IPS-11a (cell line): ENCODE data around the gene MYL10.

Experiments
- H3K4me3 ChIP-seq: one replicate; pipeline ENCODE4 v1.5.1; 2013; ENCODE audit warnings: low read depth, low read length, control low read depth

Gene MYL10

DNA sequence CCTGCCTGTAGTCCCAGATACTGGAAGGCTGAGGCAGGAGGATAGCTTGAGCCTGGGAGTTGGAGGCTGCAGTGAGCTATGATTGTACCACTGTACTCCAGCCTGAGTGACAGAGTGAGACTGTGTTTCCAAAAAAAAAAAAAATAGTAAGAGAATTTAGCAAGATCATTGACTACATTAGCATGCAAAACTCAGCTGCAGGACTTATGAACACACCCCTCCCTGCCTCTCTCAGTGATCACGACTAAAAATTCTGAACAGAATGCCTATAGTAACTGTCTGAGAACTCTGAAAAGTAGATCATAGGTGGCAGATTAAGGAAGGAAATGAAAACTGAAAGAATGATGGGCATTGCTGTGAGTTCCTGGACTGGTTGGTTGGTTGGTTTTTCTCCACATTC, 50.5 kb downstream of the MYL10 start:
- H3K4me3 ChIP-seq: no peak overlapping the region

DNA sequence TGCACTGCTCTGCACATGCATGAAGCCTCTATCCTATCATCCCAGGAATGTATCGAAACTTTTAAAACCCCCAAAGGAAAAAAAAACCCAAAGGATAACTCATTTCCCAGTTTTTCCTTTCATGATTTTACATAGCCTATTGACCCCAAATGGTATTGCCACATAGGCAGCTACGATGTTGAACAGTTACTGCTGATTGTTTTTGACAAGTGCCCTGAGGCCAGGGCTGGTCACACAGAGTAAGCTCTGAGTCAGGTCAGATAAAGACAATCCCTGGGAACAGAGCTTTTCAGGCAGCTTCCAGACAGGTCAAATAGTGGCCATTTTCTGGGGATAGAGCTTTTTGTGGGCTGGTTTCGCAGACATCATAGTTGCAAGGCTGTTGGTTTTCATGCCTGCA, 52.1 kb downstream of the MYL10 start:
- no peak overlapping the region for H3K4me3 ChIP-seq

DNA sequence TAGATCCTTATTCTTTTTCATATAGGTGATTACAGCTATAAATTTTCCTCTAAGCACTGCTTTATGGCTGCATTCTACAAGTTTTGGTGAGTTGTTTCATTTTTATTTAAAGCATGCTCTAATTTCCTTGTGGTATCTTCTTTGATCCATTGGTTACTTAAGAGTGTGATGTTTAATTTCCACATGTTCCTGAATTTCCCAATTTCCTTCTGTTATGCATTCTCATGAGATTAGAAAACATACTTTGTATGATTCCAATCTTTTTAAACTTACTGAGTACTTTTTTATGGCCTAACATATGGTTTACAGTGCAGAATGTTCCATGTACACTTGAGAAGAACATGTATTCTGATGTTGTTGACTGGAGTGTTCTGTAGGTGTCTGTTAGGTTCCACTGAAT, 53.4 kb downstream of the MYL10 start:
- no peak overlapping the region for H3K4me3 ChIP-seq

DNA sequence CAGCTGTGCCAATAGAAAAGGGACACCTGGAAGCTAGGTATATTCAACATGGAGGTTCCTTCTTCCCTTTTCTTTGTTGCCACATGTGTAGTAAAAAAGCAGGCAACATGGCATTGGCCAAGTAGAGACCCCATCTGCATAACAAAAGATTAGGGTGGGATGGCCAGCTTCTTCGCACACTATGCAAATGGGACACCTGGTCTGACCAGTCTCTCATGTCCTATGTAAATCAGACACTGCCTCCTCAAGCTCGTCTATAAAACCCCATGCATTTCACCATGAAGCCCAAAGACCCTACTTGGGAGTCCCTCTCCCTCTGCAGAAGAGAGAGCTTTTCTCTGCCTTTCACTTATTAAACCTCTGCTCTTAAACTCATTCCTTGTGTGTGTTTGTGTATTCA, 53.9 kb downstream of the MYL10 start:
- no peak overlapping the region for H3K4me3 ChIP-seq

DNA sequence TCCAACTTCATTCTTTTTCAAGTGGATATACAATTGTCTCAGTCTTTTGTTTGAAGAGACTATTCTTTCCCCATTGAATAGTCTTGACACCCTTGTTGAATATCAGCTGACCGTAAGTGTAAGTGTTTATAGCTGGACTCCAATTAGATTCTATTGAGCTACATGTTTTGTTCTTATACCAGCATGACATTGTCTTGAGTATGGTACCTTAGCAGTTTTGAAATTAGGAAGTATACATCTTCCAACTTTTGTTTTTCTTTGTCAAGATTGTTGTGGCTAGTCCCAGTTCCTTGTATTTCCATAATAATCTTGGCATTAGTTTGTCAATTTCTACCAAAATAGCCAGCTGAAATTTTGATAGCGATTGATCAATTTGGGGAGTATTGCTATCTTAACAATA, 56.9 kb downstream of the MYL10 start:
- no peak overlapping the region for H3K4me3 ChIP-seq

DNA sequence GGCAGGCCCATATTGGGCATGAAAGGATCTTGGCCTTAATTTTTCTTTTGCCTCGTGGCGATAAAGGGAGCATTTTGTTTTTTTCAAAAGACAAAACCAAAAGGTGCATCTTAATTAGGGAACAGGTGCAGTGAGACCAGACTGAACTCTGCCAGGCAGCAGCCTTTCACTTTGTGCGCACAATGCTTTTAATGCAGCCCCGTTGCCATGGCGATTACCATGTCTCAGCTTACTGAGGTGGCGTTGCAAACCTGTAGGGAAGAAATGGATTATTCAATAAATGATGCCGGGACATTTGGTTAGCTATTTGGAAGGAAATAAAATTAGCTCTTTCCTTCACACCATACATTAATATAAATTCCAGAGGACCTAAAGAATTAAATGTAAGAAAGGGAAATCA, 61.9 kb downstream of the MYL10 start:
- H3K4me3 ChIP-seq: no peak overlapping the region

DNA sequence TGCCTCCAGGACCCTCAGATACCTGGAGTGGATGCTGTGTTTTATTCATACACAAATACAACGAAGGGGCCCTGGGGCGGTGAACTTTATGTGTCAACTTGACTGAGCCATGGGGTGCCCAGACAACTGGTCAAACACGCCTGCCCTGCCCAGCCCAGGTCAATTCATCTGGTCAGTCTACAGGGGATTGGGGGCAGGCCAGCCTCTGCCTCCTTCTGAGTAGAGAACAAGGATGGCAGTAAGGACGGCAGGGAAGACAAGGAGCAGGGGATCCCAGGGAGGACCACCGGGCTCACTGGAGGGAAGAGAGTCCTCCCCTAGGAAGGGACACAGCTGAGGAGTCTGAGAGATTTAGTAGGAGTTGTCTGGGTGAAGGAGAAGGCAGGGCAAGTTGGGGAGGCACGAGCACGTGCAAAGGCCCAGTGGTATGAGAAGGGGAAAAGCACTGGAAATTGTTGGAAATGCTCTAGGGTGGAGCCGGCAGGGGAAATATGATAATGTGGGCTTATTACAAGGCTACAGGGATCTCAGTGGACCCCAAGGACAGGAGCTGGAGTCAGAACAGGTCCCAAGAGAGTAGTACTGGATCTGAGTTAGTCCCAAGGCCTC, 63.4 kb downstream of the MYL10 start:
- H3K4me3 ChIP-seq: no peak overlapping the region

DNA sequence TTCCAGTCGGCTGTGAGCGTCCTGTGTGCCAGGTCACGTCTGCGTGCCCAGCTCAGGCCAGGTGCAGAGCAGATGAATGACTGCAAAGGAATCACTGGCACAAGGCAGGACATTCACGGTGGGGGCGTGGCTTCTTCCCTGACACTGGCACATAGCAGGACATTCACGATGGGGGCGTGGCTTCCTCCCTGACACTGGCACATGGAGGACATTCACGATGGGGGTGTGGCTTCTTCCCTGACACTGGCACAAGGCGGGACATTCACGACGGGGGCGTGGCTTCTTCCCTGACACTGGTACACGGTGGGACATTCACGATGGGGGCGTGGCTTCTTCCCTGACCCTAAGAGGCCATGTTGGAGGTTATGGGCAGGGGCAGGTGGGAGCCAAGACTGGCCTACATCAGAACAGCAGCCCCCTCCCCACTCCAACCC, 64.3 kb downstream of the MYL10 start:
- no peak overlapping the region for H3K4me3 ChIP-seq

DNA sequence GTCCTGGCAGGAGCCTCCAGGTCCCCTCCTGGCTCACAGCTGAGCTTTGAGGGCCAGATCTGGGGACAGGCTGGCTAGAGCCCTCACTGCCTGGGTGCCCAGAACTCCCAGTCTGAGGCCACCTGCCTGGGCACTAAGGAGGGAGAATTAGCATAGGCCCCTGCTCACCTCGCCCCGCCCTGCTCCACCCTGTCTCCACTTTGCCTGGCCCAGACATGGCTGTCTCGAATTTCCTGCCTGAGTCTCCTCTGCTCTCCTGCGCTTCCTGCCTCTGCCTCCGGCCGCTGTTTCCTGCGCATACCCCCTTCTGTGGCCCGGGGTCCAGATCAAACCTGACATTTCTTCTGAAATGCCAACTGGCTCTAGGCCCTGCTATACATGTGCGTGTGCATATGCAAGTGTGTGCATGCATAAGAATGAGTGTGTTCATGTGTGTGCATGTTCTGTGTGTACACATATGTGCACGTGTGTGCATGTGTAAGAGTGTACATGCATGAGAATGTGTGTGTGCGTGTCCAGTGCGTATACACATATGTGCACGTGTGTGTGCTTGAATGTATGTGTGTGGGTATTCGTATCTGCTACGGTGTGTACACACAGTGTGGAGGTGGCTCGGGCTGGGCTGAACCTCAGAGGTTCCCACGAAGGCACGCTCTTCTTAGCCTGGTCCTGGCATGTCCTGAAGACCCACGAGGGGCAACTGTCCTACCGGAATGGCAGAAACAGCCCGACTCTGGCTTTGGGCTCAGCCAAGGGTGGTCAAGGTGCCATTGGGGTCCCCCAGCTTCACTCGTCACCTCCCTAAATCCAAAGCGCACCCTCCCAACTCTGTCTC, 64.9 kb downstream of the MYL10 start:
- H3K4me3 ChIP-seq: no peak overlapping the region
